Naive thymus-derived CD4-positive, alpha-beta T cell (primary cell): Measurements from ENCODE around the gene CASP9. TPM values are rescaled to one million over a fixed set of nuclear protein-coding genes. Genes with fewer than 3 reads are reported as not detected.

Experiments
- ATAC-seq: fragments of 150-1000 bp; cut with Tn5 transposase; 2 replicates; pipeline ENCODE4 v1.10.0; 2021; ENCODE audit warnings: mild to moderate bottlenecking, moderate library complexity
- CTCF ChIA-PET: fragments of 350-600 bp; sonication (Branson Sonifier 250); formaldehyde crosslinking; loops from one replicate; lab custom pipeline; 2021; ENCODE audit warnings: antibody characterized with exemption; lab: Charles Lee
- POLR2A ChIA-PET: fragments of 350-600 bp; sonication (Branson Sonifier 250); formaldehyde crosslinking; loops from one replicate; lab custom pipeline; 2021; ENCODE audit warnings: antibody characterized with exemption, inconsistent platforms; lab: Charles Lee
- DNase-seq, 9 donors: peaks; one replicate each; pipeline versions ENCODE4 v3.0.0 to v3.0.0-alpha.2; 2020 to 2022; ENCODE audit warnings: mixed read lengths in 1 of 9
- H3K27ac ChIP-seq: one replicate; pipeline ENCODE4 v1.7.0; 2013; ENCODE audit warnings: mild to moderate bottlenecking, low read depth, low read length, moderate library complexity
- H3K27me3 ChIP-seq, 2 donors: one replicate each; pipeline ENCODE4 v1.7.0; 2013; ENCODE audit warnings: low read length in 2 of 2, mild to moderate bottlenecking in 2 of 2, moderate library complexity in 2 of 2; ENCODE audit not compliant: control insufficient read depth in 2 of 2, insufficient read depth in 2 of 2
- H3K36me3 ChIP-seq, 3 experiments: 1 replicate in 2 of 3; 2 replicates in 1 of 3; pipeline ENCODE4 v1.7.0; 2013; ENCODE audit warnings: low read length in 3 of 3, mild to moderate bottlenecking in 3 of 3, moderate library complexity in 1 of 3; ENCODE audit not compliant: insufficient read depth in 3 of 3, control insufficient read depth in 2 of 3
- H3K4me1 ChIP-seq, 2 donors: one replicate each; pipeline ENCODE4 v1.7.0; 2013; ENCODE audit warnings: low read length in 2 of 2, mild to moderate bottlenecking in 2 of 2, moderate library complexity in 1 of 2; ENCODE audit not compliant: control insufficient read depth in 2 of 2, insufficient read depth in 2 of 2
- H3K4me3 ChIP-seq: 2 replicates; pipeline ENCODE4 v1.7.0; 2013; ENCODE audit warnings: mild to moderate bottlenecking, low read length
- H3K9me3 ChIP-seq, 3 experiments: 1 replicate in 2 of 3; 2 replicates in 1 of 3; pipeline ENCODE4 v1.7.0; 2013; ENCODE audit warnings: low read length in 3 of 3; ENCODE audit not compliant: control insufficient read depth in 2 of 3
- H3K27ac Mint-ChIP-seq, 9 donors: one replicate each; pipeline ENCODE4 v1.8.0; 2020 to 2022; ENCODE audit warnings: mixed read lengths in 9 of 9, mild to moderate bottlenecking in 8 of 9, moderate library complexity in 5 of 9, inconsistent platforms in 2 of 9
- H3K27me3 Mint-ChIP-seq, 5 donors: one replicate each; pipeline ENCODE4 v1.8.0; 2021 to 2022; ENCODE audit warnings: mixed read lengths in 5 of 5, mild to moderate bottlenecking in 1 of 5
- H3K36me3 Mint-ChIP-seq, 5 donors: one replicate each; pipeline ENCODE4 v1.8.0; 2020 to 2022; ENCODE audit warnings: mixed read lengths in 5 of 5, mild to moderate bottlenecking in 3 of 5, inconsistent platforms in 1 of 5
- H3K4me1 Mint-ChIP-seq, 7 donors: one replicate each; pipeline ENCODE4 v1.8.0; 2020 to 2022; ENCODE audit warnings: mixed read lengths in 7 of 7, mild to moderate bottlenecking in 3 of 7, inconsistent platforms in 1 of 7
- H3K4me3 Mint-ChIP-seq, 10 donors: one replicate each; pipeline ENCODE4 v1.8.0; 2020 to 2022; ENCODE audit warnings: mild to moderate bottlenecking in 10 of 10, mixed read lengths in 10 of 10, moderate library complexity in 6 of 10, inconsistent platforms in 2 of 10
- H3K9me3 Mint-ChIP-seq, 11 donors: one replicate each; pipeline ENCODE4 v1.8.0; 2020 to 2022; ENCODE audit warnings: mixed read lengths in 11 of 11, mild to moderate bottlenecking in 4 of 11, inconsistent platforms in 1 of 11, moderate library complexity in 1 of 11
- intact Hi-C, 2 donors: fragments of 100-400 bp; cut with micrococcal nuclease; formaldehyde crosslinking; loops; one replicate each; pipeline ENCODE4 v1.15.1; 2023
- polyA plus RNA-seq, 2 donors: library from polyadenylated mRNA; unstranded; fragments of 300-500 nt; fragmentation: Illumina TruSeq; gene quantifications; one replicate each; pipeline ENCODE4 v1.2.3, GENCODE V29; 2021
- total RNA-seq, 6 experiments: library from RNA in 5 of 6; stranded (reverse) in 5 of 6; gene quantifications; 1 replicate in 5 of 6; 2 replicates in 1 of 6; pipeline ENCODE4 v1.2.3 and lab custom pipeline; 2021 to 2026

Gene CASP9
- total and polyA plus RNA-seq, 7 experiments from 2014 or later = 9.0 to 22.2 (median 15.2) TPM

DNA sequence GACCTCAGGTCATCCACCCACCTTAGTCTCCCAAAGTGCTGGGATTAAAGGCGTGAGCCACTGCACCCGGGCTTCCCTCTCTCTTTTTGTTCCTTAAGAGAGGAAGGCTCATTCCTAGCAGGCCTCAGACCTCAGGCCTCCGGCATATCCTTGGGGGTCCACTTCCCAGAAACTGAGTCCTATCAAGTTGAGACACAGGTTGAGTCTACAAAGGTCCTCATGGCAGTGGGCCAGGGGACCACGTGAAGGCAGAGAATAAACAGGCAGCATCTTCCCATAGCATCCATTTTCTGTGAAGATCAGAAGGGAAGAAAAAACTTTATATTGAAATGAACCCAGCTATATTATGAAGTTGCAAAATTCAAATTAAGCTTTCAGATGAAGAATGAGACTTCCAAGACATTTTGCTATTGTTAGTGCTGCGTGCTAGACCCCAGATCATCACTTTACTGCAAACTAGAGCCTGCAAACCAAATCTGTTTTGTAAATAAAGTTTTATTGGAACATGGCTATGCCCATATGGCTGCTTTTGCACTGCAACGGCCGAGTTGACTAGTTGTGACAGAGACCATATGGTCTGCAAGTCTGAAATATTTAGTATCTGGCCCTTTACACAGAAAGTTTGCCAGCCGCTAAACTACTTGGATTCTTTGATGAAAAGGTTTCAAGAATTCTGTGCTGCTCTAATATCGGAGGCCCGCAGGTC lies 71.0 kb downstream of the CASP9 start:
- no peak overlapping the region for H3K4me3 Mint-ChIP-seq
- peaks cover 0 to 4% (median 0%) of the 10 kb centered on the region in 5 donors for H3K27me3 Mint-ChIP-seq
- Histone ChIP-seq H3K4me1 (no peaks in the 10 kb centered on the region), H3K9me3 (no peaks in the 10 kb centered on the region), H3K36me3 (no peaks in the 10 kb centered on the region), H3K27ac (no peak overlapping the region), H3K4me3 (no peak overlapping the region), H3K27me3 (no peaks in the 10 kb centered on the region)
- intact Hi-C loops = no loop called here
- H3K27ac Mint-ChIP-seq = no peak overlapping the region
- H3K4me1 Mint-ChIP-seq = no peaks in the 10 kb centered on the region
- H3K36me3 Mint-ChIP-seq = no peaks in the 10 kb centered on the region
- CTCF ChIA-PET = no interaction called here
- POLR2A ChIA-PET = no interaction called here
- H3K9me3 Mint-ChIP-seq = peaks cover 0 to 4% (median 0%) of the 10 kb centered on the region in 11 donors
- ATAC-seq = no peak
- DNase-seq = no peak

DNA sequence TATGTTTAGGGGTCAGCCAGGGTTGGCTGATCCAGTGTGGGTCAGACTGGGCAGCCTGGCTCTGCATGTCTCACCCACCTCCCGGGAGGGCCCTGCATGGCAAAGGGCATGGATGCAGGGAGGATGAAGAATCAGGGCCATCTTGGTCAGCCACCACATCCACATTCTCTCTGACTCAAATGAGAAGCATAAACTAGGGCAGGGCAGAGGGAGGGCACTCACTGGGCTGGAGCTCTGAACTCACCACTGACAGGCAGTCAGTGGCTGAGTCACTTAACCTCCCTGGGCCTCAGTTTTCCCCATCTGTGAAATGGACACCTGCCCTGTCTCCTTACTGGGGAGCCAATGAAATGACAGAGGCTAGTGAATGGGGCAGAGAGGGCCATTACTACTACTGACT lies 71.8 kb downstream of the CASP9 start:
- Mint-ChIP-seq H3K27ac (no peak overlapping the region), H3K9me3 (peaks cover 0 to 4% (median 0%) of the 10 kb centered on the region in 11 donors), H3K27me3 (peaks cover 0 to 7% (median 2%) of the 10 kb centered on the region in 5 donors), H3K36me3 (no peaks in the 10 kb centered on the region), H3K4me3 (no peak overlapping the region), H3K4me1 (no peaks in the 10 kb centered on the region)
- ChIA-PET CTCF (no interaction called here), POLR2A (no interaction called here)
- Histone ChIP-seq H3K36me3 (no peaks in the 10 kb centered on the region), H3K4me3 (no peak overlapping the region), H3K27ac (no peak overlapping the region), H3K9me3 (no peaks in the 10 kb centered on the region), H3K4me1 (no peaks in the 10 kb centered on the region), H3K27me3 (no peaks in the 10 kb centered on the region)
- ATAC-seq = no peak
- no peak for DNase-seq
- intact Hi-C loops = no loop called here

DNA sequence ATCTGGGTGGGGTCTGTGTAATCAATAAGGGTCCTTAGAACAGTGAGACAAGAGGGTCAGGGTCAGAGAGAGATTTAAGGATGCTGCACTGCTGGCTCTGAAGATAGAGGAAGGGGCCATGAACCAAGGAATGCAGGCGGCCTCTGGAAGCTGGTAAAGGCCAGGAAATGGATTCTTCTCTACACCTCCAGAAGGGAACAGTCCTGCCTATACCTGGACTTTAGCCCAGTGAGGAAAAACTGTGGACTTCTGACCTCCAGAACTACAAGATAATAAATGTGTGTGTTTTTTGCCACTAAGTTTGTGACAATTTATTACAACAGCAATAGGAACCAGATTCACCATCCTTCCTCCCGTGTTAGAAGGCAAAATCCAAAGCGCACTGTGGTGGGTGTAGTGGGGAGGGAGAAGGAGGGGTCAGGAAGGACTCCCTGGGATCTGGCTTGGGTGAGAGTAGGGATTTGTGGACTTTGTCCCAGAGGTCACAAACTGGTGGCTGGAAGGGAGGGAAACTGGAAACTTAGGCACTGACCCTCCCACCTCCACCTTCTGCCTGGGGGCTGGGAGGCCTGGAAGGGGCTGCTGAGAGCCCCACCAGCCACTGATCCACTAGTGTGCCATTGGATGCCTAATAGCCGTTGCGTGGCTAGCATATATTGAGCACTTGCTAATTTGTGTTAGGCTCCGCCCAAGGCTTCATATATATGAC lies 72.8 kb downstream of the CASP9 start:
- intact Hi-C loops = no loop called here
- Mint-ChIP-seq H3K27me3 (peaks cover 0 to 9% (median 4%) of the 10 kb centered on the region in 5 donors), H3K9me3 (peaks cover 0 to 4% (median 0%) of the 10 kb centered on the region in 11 donors), H3K36me3 (no peaks in the 10 kb centered on the region), H3K4me1 (no peaks in the 10 kb centered on the region), H3K27ac (no peak overlapping the region), H3K4me3 (no peak overlapping the region)
- POLR2A ChIA-PET = no interaction called here
- H3K27me3 ChIP-seq = no peaks in the 10 kb centered on the region
- no peaks in the 10 kb centered on the region for H3K9me3 ChIP-seq
- no peak for DNase-seq
- no peak overlapping the region for H3K4me3 ChIP-seq
- H3K27ac ChIP-seq = no peak overlapping the region
- H3K4me1 ChIP-seq = no peaks in the 10 kb centered on the region
- ATAC-seq = no peak
- no peaks in the 10 kb centered on the region for H3K36me3 ChIP-seq
- CTCF ChIA-PET = no interaction called here

DNA sequence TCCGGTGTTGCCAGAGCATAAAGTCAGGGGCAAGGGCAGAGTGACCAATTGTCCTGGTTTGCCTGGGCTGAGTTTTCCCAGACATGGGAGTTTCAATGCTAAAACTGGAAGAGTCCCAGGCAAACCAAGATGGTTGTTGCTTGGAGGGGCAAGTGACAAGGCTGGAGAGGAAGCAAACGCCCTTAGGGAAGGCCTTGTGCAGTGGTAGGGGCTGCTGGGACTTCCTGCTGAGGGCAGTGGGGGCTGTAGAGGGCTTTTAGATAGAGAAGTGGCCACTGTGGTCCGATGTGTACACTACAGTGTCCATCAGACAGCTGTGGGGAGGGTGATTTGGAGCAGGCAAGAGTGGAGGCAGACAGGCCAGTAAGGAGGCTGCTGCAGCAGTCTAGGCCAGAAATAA lies 74.4 kb downstream of the CASP9 start:
- intact Hi-C loops = no loop called here
- H3K9me3 ChIP-seq = no peaks in the 10 kb centered on the region
- no peak overlapping the region for H3K27ac ChIP-seq
- H3K27me3 ChIP-seq = no peaks in the 10 kb centered on the region
- H3K4me3 Mint-ChIP-seq = no peak overlapping the region
- peak overlapping the region in 1 of 9 donors; percentile 2 for H3K27ac Mint-ChIP-seq
- no peak for DNase-seq
- H3K9me3 Mint-ChIP-seq = peaks cover 0 to 4% (median 0%) of the 10 kb centered on the region in 11 donors
- no peak for ATAC-seq
- H3K27me3 Mint-ChIP-seq = peaks cover 6 to 13% (median 10%) of the 10 kb centered on the region in 5 donors
- H3K4me1 Mint-ChIP-seq = peaks cover 0 to 5% (median 3%) of the 10 kb centered on the region in 7 donors
- CTCF ChIA-PET = interaction anchor here (1.5 kb wide), 1 partner anchor 126 kb away, joined by 3 read pairs; no protein-coding TSS in a partner anchor
- H3K36me3 ChIP-seq = no peaks in the 10 kb centered on the region
- H3K36me3 Mint-ChIP-seq = no peaks in the 10 kb centered on the region
- no peak overlapping the region for H3K4me3 ChIP-seq
- H3K4me1 ChIP-seq = no peaks in the 10 kb centered on the region
- POLR2A ChIA-PET = no interaction called here

DNA sequence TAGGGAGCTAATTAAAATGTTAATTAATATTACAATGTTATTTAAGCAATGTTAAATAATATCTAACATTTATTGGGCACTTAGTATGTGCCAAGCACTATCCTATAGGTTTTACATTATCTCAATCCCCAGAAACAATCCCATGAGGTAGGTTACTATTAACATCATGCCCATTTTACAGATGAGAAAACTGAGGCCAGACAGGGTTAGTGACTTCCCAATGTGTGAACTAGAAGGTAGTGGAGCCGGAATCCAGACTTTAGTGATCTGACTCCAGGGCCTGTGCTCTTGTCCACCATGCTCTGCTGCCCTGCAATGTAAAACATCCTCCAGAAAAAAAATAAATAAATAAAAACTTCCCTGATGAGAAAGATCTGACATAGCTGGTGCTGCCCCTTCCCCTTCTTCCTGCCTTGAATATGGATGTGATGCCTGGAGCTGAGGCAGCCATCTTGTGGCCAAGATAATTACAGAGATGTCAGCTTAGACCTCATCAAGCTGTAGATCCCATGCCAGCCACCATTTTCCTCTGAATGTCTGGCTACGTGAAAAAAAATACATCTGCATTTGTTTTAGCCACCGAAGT lies 75.0 kb downstream of the CASP9 start:
- Histone ChIP-seq H3K36me3 (no peaks in the 10 kb centered on the region), H3K4me3 (no peak overlapping the region), H3K9me3 (no peaks in the 10 kb centered on the region), H3K4me1 (no peaks in the 10 kb centered on the region), H3K27me3 (no peaks in the 10 kb centered on the region), H3K27ac (no peak overlapping the region)
- no peak for DNase-seq
- intact Hi-C loops = no loop called here
- POLR2A ChIA-PET = no interaction called here
- H3K9me3 Mint-ChIP-seq = peaks cover 0 to 4% (median 0%) of the 10 kb centered on the region in 11 donors
- peaks cover 6 to 13% (median 10%) of the 10 kb centered on the region in 5 donors for H3K27me3 Mint-ChIP-seq
- no peaks in the 10 kb centered on the region for H3K36me3 Mint-ChIP-seq
- CTCF ChIA-PET = interaction anchor here (1.5 kb wide), 1 partner anchor 126 kb away, joined by 3 read pairs; no protein-coding TSS in a partner anchor
- no peak overlapping the region for H3K4me3 Mint-ChIP-seq
- H3K27ac Mint-ChIP-seq = no peak overlapping the region
- H3K4me1 Mint-ChIP-seq = peaks cover 0 to 5% (median 3%) of the 10 kb centered on the region in 7 donors
- no peak for ATAC-seq

DNA sequence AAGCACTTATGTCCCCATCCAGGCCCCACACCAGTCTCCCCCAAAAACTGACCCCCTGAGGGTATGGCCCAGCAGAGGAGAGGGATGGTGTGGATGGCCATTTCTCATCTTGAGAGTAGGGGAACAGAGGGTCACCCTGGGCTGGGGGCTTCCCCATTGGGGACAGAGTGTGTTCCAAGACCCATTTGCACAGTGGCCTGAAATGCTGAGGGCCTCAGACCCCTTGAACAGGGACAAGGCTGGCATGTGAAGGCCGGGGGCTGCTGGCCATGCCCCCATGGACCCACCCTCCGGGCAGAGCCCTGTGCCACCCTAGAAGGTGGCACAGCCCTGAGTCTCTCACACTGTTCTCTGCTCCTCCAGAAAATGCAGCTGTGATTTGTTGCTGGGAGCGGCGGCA lies 77.8 kb downstream of the CASP9 start:
- no peak overlapping the region for H3K4me3 Mint-ChIP-seq
- no peak for DNase-seq

More for the DNA sequence above, 77.8 kb downstream of the CASP9 start:
- Histone ChIP-seq H3K27ac (no peak overlapping the region), H3K27me3 (no peaks in the 10 kb centered on the region), H3K36me3 (no peaks in the 10 kb centered on the region), H3K4me1 (no peaks in the 10 kb centered on the region), H3K4me3 (no peak overlapping the region), H3K9me3 (no peaks in the 10 kb centered on the region)
- H3K4me1 Mint-ChIP-seq = peaks cover 0 to 5% (median 3%) of the 10 kb centered on the region in 7 donors
- intact Hi-C loops = no loop called here
- ChIA-PET CTCF (no interaction called here), POLR2A (no interaction called here)
- H3K36me3 Mint-ChIP-seq = no peaks in the 10 kb centered on the region
- H3K9me3 Mint-ChIP-seq = peaks cover 0 to 4% (median 0%) of the 10 kb centered on the region in 11 donors
- no peak overlapping the region for H3K27ac Mint-ChIP-seq
- no peak for ATAC-seq
- peaks cover 6 to 18% (median 10%) of the 10 kb centered on the region in 5 donors for H3K27me3 Mint-ChIP-seq
